OCI-M2 (cell line): ENCODE data around the gene AQP10.
"Not testable (repeated sequence)": the region's sequence is repeated elsewhere in the genome, so short reads cannot be mapped to it uniquely, and the experiment has no call there.

Experiments
- DNase-seq: peaks from one replicate; lab custom pipeline; 2025; ENCODE audit not compliant: unreplicated experiment; lab: John Stamatoyannopoulos, UW

The AQP10 gene, protein sequence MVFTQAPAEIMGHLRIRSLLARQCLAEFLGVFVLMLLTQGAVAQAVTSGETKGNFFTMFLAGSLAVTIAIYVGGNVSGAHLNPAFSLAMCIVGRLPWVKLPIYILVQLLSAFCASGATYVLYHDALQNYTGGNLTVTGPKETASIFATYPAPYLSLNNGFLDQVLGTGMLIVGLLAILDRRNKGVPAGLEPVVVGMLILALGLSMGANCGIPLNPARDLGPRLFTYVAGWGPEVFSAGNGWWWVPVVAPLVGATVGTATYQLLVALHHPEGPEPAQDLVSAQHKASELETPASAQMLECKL

DNA sequence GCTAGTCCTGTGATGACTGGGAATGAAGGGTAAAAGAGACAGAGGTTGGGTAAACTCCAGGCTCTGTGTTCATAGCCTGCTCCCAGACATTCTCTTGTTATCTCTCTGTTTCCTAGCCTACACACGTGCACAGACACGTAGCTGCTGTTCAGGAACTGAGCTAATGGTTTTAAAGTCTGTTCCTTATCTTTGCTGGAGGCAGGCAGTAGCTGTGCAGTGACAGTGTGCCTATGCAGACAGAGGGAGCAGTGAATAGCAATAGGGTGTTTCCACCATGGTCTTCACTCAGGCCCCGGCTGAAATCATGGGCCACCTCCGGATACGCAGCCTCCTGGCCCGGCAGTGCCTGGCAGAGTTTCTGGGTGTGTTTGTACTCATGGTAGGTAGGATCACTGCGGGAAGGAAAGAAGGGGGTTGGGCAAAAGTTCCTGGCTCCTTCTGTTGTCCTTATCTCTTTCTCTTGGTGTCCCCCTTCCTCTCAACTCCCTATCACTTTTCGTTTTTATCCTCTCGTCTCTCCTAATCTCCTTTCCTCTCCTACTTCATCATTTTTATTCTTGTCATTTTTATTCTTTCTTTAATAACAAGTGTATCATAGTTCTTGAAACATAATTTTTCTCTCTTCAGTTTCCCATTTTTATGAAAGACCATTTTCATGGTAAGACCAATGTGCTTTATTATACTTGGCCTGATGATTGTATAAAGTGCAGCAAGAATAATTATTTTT is at the start of gene AQP10:
Gene AQP10 (plus strand): TSS at position 212 of the 727 bp plus-strand sequence. CDS start 63 bp downstream, at position 275.
- DNase-seq = no peak

DNA sequence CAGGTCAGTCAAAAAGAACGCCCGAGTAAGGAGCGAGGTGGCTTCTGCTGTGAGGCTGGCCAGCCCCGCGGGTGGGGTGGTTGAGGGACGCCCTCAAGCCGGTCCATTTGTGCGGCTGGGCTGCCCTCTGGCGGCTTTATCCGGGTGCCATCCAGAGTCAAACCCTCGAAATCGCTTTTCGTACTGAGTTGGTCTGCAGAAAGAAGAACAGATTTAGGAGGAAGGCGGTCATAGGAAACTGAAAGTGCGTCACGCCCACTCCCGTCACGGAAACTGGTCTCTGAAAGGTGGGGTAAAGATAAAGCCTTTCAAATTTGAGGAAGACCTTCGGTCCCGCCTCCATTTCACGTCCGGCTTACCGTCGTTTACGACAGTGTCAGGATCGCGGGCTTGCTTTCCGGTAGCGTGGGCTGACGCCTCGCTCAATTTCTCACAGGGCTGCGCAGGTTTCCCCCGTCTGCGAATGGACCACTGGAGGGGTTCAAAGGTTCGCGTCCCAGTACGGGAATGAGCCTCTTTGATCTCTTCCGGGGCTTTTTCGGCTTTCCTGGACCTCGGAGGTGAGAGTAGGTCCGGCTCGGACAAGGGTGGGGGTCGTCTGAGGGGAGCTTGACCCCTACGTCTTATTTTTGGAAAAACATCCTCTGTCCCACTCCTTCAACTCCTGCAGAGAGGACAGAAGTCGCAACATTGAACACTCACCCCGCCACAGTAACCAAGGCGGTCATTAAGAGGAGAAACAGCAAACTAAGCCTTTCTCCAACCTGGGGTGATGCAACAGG is 48.5 kb upstream of the AQP10 start, which contains the start of gene HAX1:
Gene HAX1 (plus strand): TSS at position 413 of the 782 bp plus-strand sequence. CDS start 95 bp downstream, at position 508.
- peak; percentile 83 for DNase-seq

DNA sequence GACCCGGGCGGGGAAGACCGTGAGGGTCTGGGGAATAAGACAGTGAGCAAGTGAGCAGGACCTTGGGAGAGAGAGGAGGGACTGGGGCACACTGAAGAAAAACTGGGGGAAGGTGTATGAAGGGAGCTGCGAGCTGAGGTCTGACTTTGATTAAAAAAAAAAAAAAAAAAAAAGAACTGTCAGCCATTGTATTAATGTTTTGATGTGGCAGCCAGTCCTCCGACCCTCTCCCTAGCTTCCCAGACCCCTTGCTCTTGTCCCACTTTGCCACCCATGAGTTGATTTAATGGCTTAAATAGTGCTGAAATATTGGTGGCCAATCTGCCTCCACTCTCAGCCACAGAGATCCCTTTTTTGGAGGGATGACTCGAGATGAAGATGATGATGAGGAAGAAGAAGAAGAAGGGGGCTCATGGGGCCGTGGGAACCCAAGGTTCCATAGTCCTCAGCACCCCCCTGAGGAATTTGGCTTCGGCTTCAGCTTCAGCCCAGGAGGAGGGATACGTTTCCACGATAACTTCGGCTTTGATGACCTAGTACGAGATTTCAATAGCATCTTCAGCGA is 47.8 kb upstream of the AQP10 start:
- no peak for DNase-seq

DNA sequence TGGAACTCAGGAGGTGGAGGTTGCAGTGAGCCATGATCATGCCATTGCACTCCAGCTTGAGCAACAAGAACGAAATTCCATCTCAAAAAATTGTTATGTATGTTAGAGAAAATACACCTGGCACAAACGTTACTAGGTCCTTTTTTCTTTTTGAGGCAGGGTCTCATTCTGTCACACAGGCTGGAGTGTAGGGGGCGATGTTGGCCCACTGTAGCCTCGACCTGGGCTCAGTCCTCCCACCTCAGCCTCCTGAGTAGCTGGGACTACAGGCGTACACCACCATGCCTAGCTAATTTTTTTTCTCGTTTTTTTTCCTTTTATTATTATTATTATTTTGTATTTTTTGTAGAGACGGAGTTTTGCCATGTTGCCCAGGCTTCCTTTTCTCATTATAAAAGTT is 44.1 kb upstream of the AQP10 start:
- no peak for DNase-seq

DNA sequence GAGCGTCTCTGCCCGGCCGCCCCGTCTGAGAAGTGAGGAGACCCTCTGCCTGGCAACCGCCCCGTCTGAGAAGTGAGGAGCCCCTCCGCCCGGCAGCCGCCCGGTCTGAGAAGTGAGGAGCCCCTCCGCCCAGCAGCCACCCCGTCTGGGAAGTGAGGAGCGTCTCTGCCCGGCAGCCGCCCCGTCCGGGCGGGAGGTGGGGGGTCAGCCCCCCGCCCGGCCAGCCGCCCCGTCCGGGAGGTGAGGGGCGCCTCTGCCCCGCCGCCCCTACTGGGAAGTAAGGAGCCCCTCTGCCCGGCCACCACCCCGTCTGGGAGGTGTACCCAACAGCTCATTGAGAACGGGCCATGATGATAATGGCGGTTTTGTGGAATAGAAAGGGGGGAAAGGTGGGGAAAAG is 33.3 kb upstream of the AQP10 start:
- not testable (repeated sequence) for DNase-seq

DNA sequence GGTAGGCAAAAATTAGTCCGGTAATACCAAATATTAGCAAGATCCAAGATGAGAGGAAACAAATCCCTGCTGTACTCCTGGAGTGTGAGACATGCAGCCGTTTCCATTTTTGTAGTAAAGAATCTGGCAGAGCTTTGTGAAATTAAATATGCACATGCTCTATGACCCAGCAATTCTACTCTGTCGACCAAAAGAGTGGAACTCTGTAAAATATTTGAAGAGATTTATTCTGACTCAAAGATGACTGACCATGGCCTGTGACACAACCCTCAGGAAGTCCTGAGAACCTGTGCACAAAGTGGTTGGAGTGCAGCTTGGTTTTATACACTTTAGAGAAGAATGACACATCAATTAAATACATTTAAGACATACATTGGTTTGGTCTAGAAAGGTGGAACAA is 32.2 kb upstream of the AQP10 start:
- DNase-seq = no peak

DNA sequence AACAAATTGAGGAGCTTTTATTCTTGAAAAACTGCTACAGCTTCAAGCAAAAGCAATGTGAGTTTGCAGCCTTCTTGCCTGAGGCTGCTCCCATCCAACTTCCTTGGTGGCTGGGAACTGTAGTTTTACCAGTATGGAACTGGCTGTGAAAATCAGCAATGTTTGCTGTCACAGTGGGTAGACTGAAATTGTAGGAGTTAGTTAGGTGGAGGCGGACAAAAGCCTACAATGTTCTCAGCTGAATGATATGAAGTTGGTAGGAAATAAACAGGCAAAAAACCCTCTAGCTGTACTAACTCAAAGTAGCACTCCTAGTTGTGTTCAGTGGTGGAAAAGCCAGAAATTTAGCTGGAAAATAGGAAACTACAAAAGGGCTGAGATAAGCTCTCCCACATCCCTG is 30.0 kb upstream of the AQP10 start:
- DNase-seq = no peak

DNA sequence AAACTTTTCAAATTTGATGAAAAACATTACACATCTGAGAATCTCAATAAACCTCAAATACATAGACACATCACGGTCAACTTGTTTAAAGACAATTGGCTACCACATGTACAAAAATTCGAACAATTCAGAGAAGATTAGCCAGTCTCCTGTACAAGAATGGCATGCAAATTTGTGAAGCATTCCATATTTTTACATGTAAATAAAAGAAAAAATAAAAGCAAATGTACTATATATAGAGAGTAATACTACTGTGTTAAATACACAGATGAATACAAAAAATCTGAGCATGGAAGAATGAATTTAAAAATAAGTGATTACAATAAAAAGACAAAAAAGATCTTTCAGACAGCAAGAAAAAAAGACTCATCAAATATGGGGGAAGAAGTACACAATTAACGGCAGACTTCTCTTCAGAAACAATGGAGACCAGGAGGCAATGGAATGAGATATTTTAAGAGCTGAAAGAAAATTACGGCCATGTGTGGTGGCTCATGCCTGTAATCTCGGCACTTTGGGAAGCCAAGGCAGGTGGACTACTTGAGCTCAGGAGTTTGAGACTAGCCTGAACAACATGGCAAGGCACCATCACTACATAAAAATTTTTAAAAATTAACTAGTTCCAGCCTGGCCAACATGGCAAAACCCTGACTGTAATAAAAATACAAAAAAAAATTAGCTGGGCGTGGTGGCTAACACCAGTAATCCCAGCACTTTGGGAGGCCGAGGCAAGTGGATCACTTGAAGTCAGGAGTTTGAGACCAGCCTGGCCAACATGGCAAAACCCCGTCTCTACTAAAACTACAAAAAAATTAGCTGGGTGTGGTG is 25.3 kb upstream of the AQP10 start:
- no peak for DNase-seq

DNA sequence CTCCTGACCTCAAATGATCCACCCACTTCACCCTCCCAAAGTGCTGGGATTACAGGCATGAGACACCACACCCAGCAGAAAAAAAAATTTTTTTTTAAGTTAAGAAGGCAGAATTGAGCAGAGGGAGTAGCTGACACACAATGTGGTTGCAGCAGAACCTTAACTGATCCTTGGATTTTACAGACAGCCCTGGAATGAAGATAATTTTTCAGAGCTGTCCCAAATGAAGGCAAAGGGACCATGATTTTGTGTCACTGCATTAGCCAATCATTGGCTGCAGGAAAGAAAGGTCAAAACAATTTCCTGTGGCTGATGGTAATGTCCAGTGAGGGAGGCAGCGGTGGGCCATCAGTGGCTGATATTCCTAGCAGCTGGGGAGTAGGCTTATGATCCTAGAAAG is 19.3 kb upstream of the AQP10 start:
- DNase-seq = no peak

DNA sequence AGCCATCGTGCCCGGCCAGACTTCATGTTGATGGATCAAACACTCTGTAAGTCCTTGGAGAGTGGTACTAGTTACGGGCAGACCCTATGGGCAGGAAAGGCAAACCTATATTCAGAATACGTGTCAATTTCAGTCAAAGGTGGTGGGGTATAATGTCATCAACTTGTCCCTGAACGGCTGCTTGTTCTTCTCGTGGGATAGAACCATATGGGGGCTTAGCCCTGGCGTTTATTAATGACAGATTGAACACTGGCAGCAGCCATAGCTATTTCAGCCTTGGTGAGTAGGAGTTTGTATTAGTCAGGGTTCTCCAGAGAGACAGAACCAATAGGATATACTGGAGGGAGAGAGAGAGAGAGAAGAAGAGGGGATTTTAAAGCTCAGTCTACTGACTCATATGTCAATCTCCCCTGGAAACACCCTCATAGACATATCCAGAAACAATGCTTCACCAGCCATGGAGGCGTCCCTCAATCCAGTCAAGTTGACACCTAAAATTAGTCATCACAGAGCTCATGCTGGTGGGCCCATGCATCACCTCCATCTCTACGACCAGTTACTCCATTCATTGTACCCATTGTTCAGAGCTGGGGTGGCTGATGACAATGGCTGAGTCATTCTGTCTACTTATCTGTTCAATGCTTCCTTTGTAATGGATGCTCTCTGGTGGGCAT is 16.1 kb upstream of the AQP10 start:
- DNase-seq = no peak

DNA sequence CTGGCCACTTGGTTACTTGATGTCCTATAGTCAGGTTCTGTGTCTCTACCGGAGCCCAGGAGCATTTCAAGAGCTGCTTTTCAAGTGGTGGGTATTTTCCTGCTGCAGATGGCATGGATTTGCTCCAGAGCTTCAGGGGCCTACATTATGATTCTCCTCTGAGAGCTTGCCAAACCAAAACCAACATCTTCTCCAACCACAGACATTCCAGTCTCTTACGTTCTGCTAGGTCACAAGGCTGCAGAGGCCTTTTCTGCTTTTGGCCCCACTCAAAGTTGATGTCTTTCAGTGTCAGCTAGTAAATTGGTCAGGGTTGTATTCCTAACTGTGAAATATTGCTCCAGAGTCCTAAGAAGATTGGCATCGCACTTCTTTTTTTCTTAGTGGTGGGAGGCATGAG is 14.7 kb upstream of the AQP10 start:
- DNase-seq = no peak

DNA sequence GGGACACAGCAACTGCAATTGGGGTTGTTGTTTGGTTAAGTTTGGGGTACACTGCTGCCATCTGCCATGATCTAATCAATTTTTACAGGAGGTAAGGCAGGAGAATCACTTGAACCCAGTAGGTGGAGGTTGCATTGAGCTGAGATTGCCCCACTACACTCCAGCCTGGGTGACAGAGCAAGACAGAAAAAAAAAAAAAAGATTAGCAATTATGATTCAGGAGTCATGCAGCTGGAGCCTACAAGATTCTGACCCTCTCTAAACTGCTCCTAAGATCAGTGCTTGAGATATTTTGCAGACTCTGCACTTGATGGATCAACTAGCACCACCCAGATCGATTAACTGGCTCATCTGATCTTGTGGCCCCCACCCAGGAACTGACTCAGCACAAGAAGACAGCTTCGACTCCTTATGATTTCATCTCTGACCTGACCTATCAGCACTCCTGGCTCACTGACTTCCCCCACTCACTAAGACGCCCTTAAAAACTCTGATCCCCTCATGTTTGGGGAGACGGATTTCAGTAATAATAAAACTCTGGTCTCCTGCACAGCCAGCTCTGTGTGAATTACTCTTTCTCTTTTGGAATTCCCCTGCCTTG is 13.1 kb upstream of the AQP10 start:
- DNase-seq = not testable (repeated sequence)

DNA sequence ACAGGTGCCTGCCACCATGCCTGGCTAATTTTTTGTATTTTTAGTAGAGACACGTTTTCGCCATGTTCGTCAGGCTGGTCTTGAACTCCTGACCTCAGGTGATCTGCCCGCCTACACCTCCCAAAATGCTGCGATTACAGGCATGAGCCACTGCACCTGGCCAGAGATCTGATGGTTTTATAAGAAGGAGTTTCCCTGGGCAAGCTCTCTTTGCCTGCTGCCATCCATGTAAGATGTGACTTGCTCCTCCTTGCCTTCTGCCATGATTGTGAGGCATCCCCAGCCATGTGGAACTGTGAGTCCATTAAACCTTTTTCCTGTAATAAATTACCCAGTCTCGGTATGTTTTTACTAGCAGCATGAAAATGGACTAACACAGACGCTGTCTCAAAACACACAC is 11.8 kb upstream of the AQP10 start:
- not testable (repeated sequence) for DNase-seq

DNA sequence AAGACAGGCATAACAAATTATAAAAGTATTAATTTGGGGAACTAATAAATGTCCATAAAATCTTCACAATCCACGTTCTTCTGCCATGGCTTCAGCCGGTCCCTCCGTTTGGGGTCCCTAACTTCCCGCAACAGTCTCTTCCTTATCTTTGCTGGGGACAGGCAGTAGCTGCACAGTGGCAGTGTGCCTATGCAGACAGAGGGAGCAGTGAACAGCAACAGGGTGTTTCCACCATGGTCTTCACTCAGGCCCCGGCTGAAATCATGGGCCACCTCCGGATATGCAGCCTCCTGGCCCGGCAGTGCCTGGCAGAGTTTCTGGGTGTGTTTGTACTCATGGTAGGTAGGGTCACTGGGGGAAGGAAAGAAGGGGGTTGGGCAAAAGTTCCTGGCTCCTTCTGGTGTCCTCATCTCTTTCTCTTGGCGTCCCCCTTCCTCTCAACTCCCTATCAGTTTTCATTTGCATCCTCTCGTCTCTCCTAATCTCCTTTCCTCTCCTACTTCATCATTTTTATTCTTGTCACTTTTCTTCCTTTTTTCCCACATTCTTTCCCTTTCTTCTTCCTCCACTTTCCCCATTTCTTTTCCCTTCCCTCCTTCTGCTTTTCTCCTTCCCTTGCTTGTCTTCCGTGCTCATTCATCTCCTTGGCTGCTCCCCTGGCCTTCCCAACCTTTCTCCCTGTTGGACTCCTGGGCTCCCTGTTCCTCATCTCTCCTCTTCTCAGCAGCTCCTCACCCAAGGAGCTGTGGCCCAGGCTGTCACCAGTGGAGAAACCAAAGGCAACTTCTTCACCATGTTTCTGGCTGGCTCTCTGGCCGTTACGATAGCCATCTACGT is 8.4 kb upstream of the AQP10 start:
- DNase-seq = not testable (repeated sequence)

DNA sequence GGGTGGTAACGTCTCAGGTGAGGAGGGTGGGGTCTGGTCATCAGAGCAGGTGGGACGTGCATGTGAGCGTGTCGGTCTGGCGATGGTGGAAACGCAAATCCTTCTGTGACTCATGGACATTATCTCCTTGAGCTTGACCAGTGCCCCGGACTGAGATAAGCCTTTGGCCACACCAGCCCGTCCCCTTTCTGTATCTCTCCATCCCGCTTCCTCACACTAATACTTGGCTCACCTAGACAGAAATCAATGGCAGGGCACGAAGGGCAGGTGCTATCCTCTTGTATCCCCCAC is 7.9 kb upstream of the AQP10 start:
- no peak for DNase-seq

DNA sequence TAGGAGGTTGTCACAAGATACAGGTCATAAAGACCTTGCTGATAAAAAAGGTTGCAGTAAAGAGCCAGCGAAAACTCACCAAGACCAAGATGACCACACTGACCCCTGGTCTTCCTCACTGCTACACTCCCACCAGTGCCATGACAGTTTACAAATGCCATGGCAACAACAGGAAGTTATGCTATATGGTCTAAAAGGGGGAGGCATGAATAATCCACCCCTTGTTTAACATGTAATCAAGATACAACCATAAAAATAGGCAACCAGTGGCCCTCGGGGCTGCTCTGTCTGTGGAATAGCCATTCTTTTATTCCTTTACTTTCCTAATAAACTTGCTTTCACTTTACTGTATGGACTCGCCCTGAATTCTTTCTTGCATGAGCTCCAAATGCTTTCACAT is 6.7 kb upstream of the AQP10 start:
- DNase-seq = not testable (repeated sequence)

DNA sequence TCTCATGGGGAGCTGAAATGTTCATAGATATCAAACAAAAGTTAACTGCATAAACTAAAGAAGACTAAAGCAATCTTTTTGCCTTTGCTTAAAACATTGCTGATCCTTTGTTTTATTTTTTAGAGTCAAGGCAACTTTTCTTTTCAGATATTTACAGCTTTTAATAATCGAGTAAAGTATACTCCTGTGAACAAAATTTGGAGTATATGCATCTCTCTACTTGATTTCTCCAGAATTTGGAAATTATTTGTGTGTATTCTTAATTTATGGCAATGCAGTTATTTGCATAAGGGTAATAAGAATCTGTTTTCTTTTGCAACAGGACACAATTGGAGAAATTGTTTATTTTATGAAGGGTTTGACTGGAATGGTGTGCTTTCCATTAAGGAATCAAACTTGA is 4.2 kb upstream of the AQP10 start:
- DNase-seq = no peak

DNA sequence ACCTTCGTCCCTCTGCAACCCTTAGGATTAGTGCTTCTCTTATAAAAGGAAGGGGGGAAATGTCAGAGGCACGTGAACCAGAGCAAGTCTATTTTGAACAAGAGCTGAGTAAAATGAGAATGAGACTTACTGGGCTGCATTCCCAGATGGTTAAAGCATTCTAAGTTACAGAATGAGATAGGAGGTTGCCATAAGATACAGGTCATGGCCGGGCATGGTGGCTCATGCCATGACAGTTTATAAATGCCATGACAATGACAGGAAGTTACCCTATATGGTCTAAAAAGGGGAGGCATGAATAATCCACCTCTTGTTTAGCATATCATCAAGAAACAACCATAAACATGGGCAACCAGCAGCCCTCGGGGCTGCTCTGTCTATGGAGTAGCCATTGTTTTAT is 2.5 kb upstream of the AQP10 start:
- no peak for DNase-seq

DNA sequence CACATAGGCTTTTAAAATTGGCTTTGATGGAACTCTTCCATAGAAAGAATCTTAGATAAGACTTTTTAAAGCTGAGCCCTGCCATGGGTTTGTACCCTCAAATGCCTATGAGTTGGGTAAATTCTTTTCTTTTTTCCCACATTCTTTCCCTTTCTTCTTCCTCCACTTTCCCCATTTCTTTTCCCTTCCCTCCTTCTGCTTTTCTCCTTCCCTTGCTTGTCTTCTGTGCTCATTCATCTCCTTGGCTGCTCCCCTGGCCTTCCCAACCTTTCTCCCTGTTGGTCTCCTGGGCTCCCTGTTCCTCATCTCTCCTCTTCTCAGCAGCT is 679 bp downstream of the AQP10 start:
- not testable (repeated sequence) for DNase-seq
